Esophagus squamous epithelium (tissue), 5 donors: ENCODE results near the gene RAD23A. TPM values are rescaled to one million over a fixed set of nuclear protein-coding genes. Genes with fewer than 3 reads are reported as not detected.

Experiments
- DNase-seq: peaks from one replicate; lab custom pipeline; 2025; lab: John Stamatoyannopoulos, UW
- H3K27ac ChIP-seq, 4 donors: fragments of 200-600 bp; sonication (generic); one replicate each; pipeline ENCODE4 v1.5.1; 2016 to 2019; ENCODE audit warnings: mild to moderate bottlenecking in 1 of 4
- H3K27me3 ChIP-seq, 4 donors: fragments of 200-600 bp; sonication (generic); 1 replicate in 3 of 4; 2 replicates in 1 of 4; pipeline versions ENCODE4 v1.5.1 to v1.6.0; 2017 to 2021; ENCODE audit warnings: antibody characterized with exemption in 1 of 4
- H3K36me3 ChIP-seq, 3 donors: fragments of 200-600 bp; sonication (generic); one replicate each; pipeline ENCODE4 v1.5.1; 2016 to 2019
- H3K4me1 ChIP-seq, 3 donors: fragments of 200-600 bp; sonication (generic); one replicate each; pipeline ENCODE4 v1.5.1; 2017 to 2019
- H3K4me3 ChIP-seq, 4 donors: fragments of 200-600 bp; sonication (generic); 1 replicate in 3 of 4; 2 replicates in 1 of 4; pipeline ENCODE4 v1.5.1; 2016 to 2019; ENCODE audit warnings: mild to moderate bottlenecking in 2 of 4, moderate library complexity in 1 of 4
- H3K9me3 ChIP-seq, 3 donors: fragments of 200-600 bp; sonication (generic); one replicate each; pipeline ENCODE4 v1.5.1; 2016 to 2019
- POLR2A ChIP-seq, 4 donors: fragments of 450-650 bp; IDR thresholded peaks; one replicate each; pipeline ENCODE4 v1.6.1; 2017; ENCODE audit warnings: antibody characterized with exemption in 4 of 4, mild to moderate bottlenecking in 4 of 4, moderate library complexity in 3 of 4
- WGBS, 2 donors: methylation state at CpG; one replicate each; pipeline ENCODE4 v1.1.5; 2018; 5-methylcytosine and 5-hydroxymethylcytosine counted together
- intact Hi-C: fragments of 100-400 bp; cut with DNase I; formaldehyde crosslinking; loops from one replicate; pipeline ENCODE4 v1.15.0; 2022
- total RNA-seq, 4 donors: library from RNA; depleted of rRNA; stranded (reverse); fragments of >200 nt; gene quantifications; one replicate each; pipeline ENCODE4 v1.1.0, GENCODE V29; 2016
- TF ChIP-seq, protein P1 (sequence below), 6 experiments: fragments of 450-650 bp in 4 of 6; fragments of 200-600 bp in 2 of 6; sonication (generic) in 2 of 6; IDR thresholded peaks; one replicate each; pipeline ENCODE4 v1.5.1; 2016 to 2019; ENCODE audit warnings: antibody characterized with exemption in 6 of 6, mild to moderate bottlenecking in 4 of 6, moderate library complexity in 4 of 6
- donor health status: DM: yes; HTN: yes; CAD: no.

The RAD23A gene
- total RNA-seq, 4 donors from 2014 or later = 67.7 to 87.4 (median 82.4) TPM

DNA sequence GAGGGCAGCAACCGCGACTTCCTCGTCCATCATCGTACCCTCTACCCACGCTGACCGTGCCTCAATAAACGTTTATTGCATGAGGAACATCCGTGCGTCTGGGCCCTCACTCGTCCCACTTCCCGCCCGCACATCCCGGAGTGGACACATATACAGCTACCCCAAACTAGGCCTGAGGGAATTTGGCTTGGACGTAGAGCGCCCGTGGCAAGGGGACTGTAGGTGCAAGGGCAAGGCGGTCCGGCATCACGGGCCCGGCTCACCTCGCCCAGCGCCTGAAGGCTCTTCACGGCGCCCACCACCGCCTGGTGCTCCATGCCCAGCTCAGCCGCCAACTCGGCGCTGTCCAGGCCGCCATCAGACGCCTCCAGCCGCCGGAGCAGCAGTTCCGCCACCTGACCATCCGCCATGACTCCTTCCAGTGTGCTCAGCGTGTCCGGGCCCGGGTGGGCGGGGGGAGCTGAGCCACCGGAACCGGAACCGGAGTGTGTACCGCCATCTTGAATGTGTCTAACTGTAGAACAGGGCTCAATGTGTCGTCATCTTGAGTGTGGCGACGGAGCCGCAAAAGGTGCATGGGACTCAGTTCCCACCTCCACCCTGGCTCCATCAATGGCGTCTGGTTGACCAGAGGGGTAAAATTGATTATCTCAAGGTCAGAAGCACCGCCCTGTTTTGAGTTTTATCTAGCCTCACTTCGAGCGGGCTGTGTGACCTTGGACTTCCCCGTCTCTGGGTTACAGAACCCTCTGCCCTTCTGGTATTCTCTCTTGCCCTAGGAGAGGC, 12.2 kb upstream of the RAD23A start, which contains the start of gene FARSA:
Gene FARSA, minus strand, starts transcription at position 425 of the 786 bp plus-strand sequence. Its CDS starts 15 bp downstream, at position 410.
- peak; percentile 58 for DNase-seq
- Histone ChIP-seq H3K36me3 (peaks cover 10 to 34% (median 14%) of the 10 kb centered on the region in 3 donors), H3K27me3 (no peaks in the 10 kb centered on the region), H3K4me1 (peaks cover 16 to 44% (median 19%) of the 10 kb centered on the region in 3 donors), H3K9me3 (no peaks in the 10 kb centered on the region), H3K4me3 (peak within 1 kb of the TSS; percentile 67 to 98 (median 75)), H3K27ac (peak within 1 kb of the TSS; percentile 81 to 88 (median 81))
- 0 to 2% methylated on average over 4 to 10 of the region's 51 CpGs for WGBS, 2 donors
- TF ChIP-seq POLR2A (IDR thresholded peaks at IDR 0.05) = peak in 3 of 4 donors; percentile 40 to 57 (median 44)
- TF ChIP-seq, protein P1, sequence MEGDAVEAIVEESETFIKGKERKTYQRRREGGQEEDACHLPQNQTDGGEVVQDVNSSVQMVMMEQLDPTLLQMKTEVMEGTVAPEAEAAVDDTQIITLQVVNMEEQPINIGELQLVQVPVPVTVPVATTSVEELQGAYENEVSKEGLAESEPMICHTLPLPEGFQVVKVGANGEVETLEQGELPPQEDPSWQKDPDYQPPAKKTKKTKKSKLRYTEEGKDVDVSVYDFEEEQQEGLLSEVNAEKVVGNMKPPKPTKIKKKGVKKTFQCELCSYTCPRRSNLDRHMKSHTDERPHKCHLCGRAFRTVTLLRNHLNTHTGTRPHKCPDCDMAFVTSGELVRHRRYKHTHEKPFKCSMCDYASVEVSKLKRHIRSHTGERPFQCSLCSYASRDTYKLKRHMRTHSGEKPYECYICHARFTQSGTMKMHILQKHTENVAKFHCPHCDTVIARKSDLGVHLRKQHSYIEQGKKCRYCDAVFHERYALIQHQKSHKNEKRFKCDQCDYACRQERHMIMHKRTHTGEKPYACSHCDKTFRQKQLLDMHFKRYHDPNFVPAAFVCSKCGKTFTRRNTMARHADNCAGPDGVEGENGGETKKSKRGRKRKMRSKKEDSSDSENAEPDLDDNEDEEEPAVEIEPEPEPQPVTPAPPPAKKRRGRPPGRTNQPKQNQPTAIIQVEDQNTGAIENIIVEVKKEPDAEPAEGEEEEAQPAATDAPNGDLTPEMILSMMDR (IDR thresholded peaks at IDR 0.05) = peak in 1 of 6 experiments; percentile 5
- intact Hi-C loops = no loop called here

DNA sequence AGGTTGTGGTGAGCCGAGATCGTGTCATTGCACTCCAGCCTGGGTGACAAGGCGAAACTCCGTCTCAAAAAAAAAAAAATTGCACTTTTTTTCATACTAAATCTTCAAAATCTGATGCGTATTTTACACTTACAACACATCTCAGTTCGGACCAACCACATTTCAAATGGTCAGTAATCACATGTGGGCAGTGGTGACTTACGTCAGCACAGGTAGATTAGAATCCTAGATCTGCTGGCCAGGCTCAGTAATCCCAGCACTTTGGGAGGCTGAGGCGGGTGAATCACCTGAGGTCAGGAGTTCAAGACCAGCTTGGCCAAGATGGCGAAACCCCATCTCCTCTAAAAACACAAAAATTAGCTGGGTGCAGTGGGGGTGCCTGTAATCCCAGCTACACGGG, 10.6 kb upstream of the RAD23A start:
- no peak for TF ChIP-seq POLR2A (IDR thresholded peaks at IDR 0.05)
- TF ChIP-seq, protein P1 (IDR thresholded peaks at IDR 0.05) = no peak
- 86 to 89% methylated on average over 9 of the region's 10 CpGs for WGBS, 2 donors
- intact Hi-C loops = no loop called here
- Histone ChIP-seq H3K4me3 (no peak overlapping the region), H3K27ac (no peak overlapping the region), H3K27me3 (no peaks in the 10 kb centered on the region), H3K9me3 (no peaks in the 10 kb centered on the region), H3K4me1 (peaks cover 23 to 55% (median 26%) of the 10 kb centered on the region in 3 donors), H3K36me3 (peaks cover 2 to 25% (median 9%) of the 10 kb centered on the region in 3 donors)
- no peak for DNase-seq

GRCh38 chr19:12936582-12936981, 9.1 kb upstream of the RAD23A start:
- TF ChIP-seq, protein P1 (IDR thresholded peaks at IDR 0.05) = no peak
- TF ChIP-seq POLR2A (IDR thresholded peaks at IDR 0.05) = no peak
- Histone ChIP-seq H3K27ac (no peak overlapping the region), H3K36me3 (peaks cover 12 to 25% (median 14%) of the 10 kb centered on the region in 3 donors), H3K9me3 (no peaks in the 10 kb centered on the region), H3K27me3 (no peaks in the 10 kb centered on the region), H3K4me3 (no peak overlapping the region), H3K4me1 (peaks cover 35 to 60% (median 38%) of the 10 kb centered on the region in 3 donors)
- no peak for DNase-seq
- 56 to 65% methylated on average over 7 of the region's 7 CpGs for WGBS, 2 donors
- intact Hi-C loops = no loop called here

DNA sequence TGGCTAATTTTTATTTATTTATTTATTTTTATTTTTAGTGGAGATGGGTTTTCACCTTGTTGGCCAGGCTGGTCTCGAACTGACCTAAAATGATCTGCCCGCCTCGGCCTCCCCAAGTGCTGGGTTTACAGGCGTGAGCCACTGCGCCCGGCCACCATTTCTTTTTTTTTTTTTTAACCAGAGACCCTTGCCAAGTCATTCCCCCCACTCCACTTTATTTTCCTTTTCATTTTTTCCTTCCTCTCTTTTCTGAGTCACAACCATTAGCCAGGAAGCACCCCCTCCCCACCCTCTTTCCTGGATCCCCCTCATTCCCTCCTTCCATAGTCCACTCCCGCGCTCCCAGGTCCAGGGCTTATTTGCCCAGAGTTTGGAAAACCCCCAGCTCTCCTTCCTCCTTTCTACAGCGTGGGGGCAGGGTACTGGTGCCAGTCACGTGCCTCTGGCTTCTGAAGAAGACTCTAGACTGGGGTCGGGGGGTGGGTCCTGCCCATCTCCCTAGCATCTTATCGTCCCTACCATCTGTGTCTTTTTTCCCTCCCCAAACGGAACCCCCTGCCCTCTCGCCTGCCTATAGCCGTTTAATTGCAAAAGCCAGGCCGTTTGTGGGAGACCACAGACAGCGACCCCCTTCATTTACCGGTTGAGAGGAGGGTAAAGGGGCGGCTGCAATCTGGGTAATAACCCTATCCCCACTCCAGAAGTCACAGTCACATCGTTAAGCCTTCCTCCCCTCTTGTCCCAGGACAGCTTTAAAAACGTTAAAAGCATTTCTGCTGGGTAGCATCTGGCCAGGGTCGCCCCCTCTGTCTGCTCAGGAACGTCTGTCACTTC, 8.4 kb upstream of the RAD23A start:
- Histone ChIP-seq H3K4me1 (peaks cover 32 to 60% (median 34%) of the 10 kb centered on the region in 3 donors), H3K27ac (peak overlapping the region in 3 of 4 donors; percentile 78 to 98 (median 95)), H3K27me3 (no peaks in the 10 kb centered on the region), H3K9me3 (no peaks in the 10 kb centered on the region), H3K4me3 (peak overlapping the region; percentile 95 to 99 (median 98)), H3K36me3 (peaks cover 14 to 29% (median 15%) of the 10 kb centered on the region in 3 donors)
- TF ChIP-seq, protein P1 (IDR thresholded peaks at IDR 0.05) = no peak
- no peak for TF ChIP-seq POLR2A (IDR thresholded peaks at IDR 0.05)
- WGBS, 2 donors = 23 to 29% methylated on average over 17 to 22 of the region's 23 CpGs
- intact Hi-C loops = no loop called here
- no peak for DNase-seq
